Sciatic nerve (tissue), 2 donors: ENCODE measurements around the gene NPVF. TPM values are rescaled to one million over a fixed set of nuclear protein-coding genes. Genes with fewer than 3 reads are reported as not detected.

Source experiments
- ATAC-seq: fragments of 200-7000 bp; cut with Tn5 transposase; one replicate; pipeline ENCODE4 v1.9.1; 2020; ENCODE audit warnings: mild to moderate bottlenecking, moderate library complexity
- DNase-seq: peaks from one replicate; pipeline ENCODE4 v3.0.0-alpha.2; 2020; ENCODE audit warnings: low spot score
- intact Hi-C: fragments of 100-400 bp; cut with DNase I; formaldehyde crosslinking; loops from one replicate; pipeline ENCODE4 v1.14.2; 2022
- total RNA-seq: library from RNA; stranded (reverse); fragmentation: NEBNext Ultra II Directional; extraction: Animal tissue kit (Norgen Biotek cat#: 25700); gene quantifications from one replicate; pipeline ENCODE4 v1.2.1, GENCODE V29; 2021
- donor health status: DM: no; HTN: no; CAD: no.
- donor health status: DM: no; HTN: no; CAD: no.

The NPVF gene
- total RNA-seq, 1 donor from 2014 or later: not detected

GRCh38 chr7:25180946-25181345, 47.3 kb downstream of the NPVF start:
- ATAC-seq (no peak), DNase-seq (no peak)
- intact Hi-C loops: no loop called here

- intact Hi-C loops: no loop called here
- ATAC-seq (no peak), DNase-seq (no peak)
These were observed 47.7 kb downstream of the NPVF start for GRCh38 chr7:25180592-25180923.

- DNase-seq (peak; percentile 97), ATAC-seq (peak; percentile 97)
- intact Hi-C loops: no loop called here
These were observed 48.3 kb downstream of the NPVF start for GRCh38 chr7:25179771-25180591.

- intact Hi-C loops: no loop called here
- DNase-seq: no peak
- no peak for ATAC-seq
These were observed 49.0 kb downstream of the NPVF start for GRCh38 chr7:25179325-25179724.

Other genes with a start within 250 kb of the NPVF start
- 11.0 TPM for gene OSBPL3, start 248.3 kb downstream of the NPVF start, total RNA-seq
- gene CYCS, start 103.2 kb downstream of the NPVF start, total RNA-seq: 58.7 TPM